Activated naive CD8-positive, alpha-beta T cell treated with anti-CD3 and anti-CD28 coated beads, Interleukin-2, amount 10 ng/mL, durations not matched to agents 7 days and 5 days (primary cell): ENCODE results near the gene GALNT16. TPM values are rescaled to one million over a fixed set of nuclear protein-coding genes. Genes with fewer than 3 reads are reported as not detected.

ENCODE experiments used
- ATAC-seq: fragments of 150-1000 bp; cut with Tn5 transposase; one replicate; pipeline ENCODE4 v1.10.0; 2021; ENCODE audit warnings: low read depth, moderate library complexity
- POLR2A ChIA-PET: fragments of 350-600 bp; sonication (Branson Sonifier 250); formaldehyde crosslinking; loops from one replicate; lab custom pipeline; 2021; ENCODE audit warnings: antibody characterized with exemption; lab: Charles Lee
- DNase-seq: peaks from one replicate; pipeline ENCODE4 v3.0.0; 2021
- H3K27ac Mint-ChIP-seq: one replicate; pipeline ENCODE4 v1.8.0; 2022; ENCODE audit warnings: mild to moderate bottlenecking, mixed read lengths
- H3K27me3 Mint-ChIP-seq: one replicate; pipeline ENCODE4 v1.8.0; 2022; ENCODE audit warnings: mild to moderate bottlenecking, moderate library complexity, mixed read lengths
- H3K36me3 Mint-ChIP-seq: one replicate; pipeline ENCODE4 v1.8.0; 2021; ENCODE audit warnings: mild to moderate bottlenecking, mixed read lengths
- H3K4me1 Mint-ChIP-seq: one replicate; pipeline ENCODE4 v1.8.0; 2021; ENCODE audit warnings: mixed read lengths
- H3K4me3 Mint-ChIP-seq: one replicate; pipeline ENCODE4 v1.8.0; 2022; ENCODE audit warnings: mild to moderate bottlenecking, moderate library complexity, mixed read lengths
- H3K9me3 Mint-ChIP-seq: one replicate; pipeline ENCODE4 v1.8.0; 2021; ENCODE audit warnings: mixed read lengths
- total RNA-seq, 2 experiments: library from RNA; stranded (reverse); gene quantifications; one replicate each; pipeline ENCODE4 v1.2.3, GENCODE V29; 2021

The GALNT16 gene
- total RNA-seq, 2 experiments from 2014 or later = not detected

DNA sequence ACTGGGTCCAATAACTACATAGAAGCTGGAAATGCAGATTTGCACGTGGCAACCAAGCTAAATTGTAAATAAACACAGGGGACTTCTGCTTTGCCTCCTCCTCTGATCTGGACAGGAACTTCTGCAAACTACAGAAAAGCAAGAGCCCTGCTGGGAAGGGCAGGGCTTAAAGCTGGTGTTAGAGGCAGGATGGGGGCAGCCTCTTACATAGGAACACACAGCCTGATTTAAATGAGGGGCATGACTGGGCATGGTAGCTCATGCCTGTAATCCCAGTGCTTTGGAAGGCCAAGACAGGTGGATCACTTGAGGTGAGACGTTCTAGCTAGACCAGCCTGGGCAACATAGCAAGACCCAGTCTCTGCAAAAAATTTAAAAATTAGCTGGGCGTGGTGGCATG lies 91.4 kb downstream of the GALNT16 start:
- Mint-ChIP-seq H3K27ac (no peak overlapping the region), H3K27me3 (peaks cover 8% of the 10 kb centered on the region), H3K36me3 (no peaks in the 10 kb centered on the region), H3K4me1 (peaks cover 10% of the 10 kb centered on the region), H3K9me3 (no peaks in the 10 kb centered on the region), H3K4me3 (no peak overlapping the region)
- POLR2A ChIA-PET = no interaction called here
- DNase-seq (no peak), ATAC-seq (no peak)

- Mint-ChIP-seq H3K27me3 (peaks cover 8% of the 10 kb centered on the region), H3K9me3 (no peaks in the 10 kb centered on the region), H3K4me1 (peaks cover 10% of the 10 kb centered on the region), H3K36me3 (no peaks in the 10 kb centered on the region), H3K4me3 (no peak overlapping the region), H3K27ac (no peak overlapping the region)
- DNase-seq = no peak
- no peak for ATAC-seq
- POLR2A ChIA-PET = no interaction called here
Observed at GRCh38 chr14:69351911-69352310, 92.0 kb downstream of the GALNT16 start.

DNA sequence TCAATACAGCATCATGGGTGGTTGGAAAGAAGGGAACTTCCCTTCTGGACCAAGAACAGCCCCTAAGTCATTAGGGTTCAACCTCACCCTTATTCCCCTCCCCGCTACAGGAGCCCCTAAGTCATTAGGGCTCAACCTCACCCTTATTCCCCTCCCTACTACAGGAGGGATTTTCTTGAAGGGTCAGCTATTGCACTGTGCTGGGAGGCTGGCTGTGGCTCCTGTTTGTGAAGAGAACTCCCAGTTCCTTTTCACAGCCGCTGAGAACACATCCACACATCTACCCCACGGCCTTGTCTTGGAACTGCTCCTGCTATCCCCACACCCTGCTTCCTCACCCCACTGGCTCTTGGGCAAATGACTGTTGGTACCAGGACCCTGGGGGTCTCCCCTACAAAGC lies 93.2 kb downstream of the GALNT16 start:
- Mint-ChIP-seq H3K4me3 (no peak overlapping the region), H3K4me1 (peaks cover 12% of the 10 kb centered on the region), H3K27ac (peak overlapping the region; percentile 59), H3K36me3 (no peaks in the 10 kb centered on the region), H3K9me3 (no peaks in the 10 kb centered on the region), H3K27me3 (peaks cover 3% of the 10 kb centered on the region)
- no peak for DNase-seq
- POLR2A ChIA-PET = no interaction called here
- ATAC-seq = no peak

- no peaks in the 10 kb centered on the region for H3K9me3 Mint-ChIP-seq
- peak overlapping the region; percentile 91 for H3K27ac Mint-ChIP-seq
- H3K4me3 Mint-ChIP-seq = peak overlapping the region; percentile 26
- peaks cover 17% of the 10 kb centered on the region for H3K4me1 Mint-ChIP-seq
- no peaks in the 10 kb centered on the region for H3K36me3 Mint-ChIP-seq
- POLR2A ChIA-PET = interaction anchor here (0.8 to 1.9 kb wide), 3 partner anchors 14 to 44 kb away, joined by 3 to 10 read pairs (median 6); partner anchors contain the start of genes ERH and SLC39A9
- peaks cover 2% of the 10 kb centered on the region for H3K27me3 Mint-ChIP-seq
- peak; percentile 68 for DNase-seq
- peak; percentile 88 for ATAC-seq
Observed at GRCh38 chr14:69354383-69355153, 94.6 kb downstream of the GALNT16 start.

DNA sequence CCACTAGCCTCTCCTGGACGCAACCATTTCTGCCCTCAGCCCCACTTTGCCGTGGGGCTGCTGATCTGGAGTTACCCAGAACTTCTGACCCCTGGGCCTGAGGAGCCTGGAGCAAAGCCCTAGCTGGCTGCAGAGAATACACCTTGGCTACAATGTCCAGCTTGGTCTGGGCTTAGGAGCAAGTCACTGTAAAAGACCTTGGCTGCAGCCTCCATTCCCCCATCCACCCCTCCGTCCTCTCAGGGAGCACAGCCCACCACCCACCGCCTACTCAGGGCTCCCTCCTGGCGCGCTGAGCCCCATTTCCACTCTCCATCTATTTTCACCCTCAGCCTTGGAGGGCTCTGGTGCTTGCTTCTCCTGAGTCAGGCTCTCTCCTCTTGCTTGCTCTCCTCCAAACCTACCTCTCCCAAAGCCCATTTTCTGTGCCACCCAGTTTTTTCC lies 95.2 kb downstream of the GALNT16 start:
- DNase-seq = no peak
- Mint-ChIP-seq H3K36me3 (no peaks in the 10 kb centered on the region), H3K4me3 (peak overlapping the region; percentile 26), H3K9me3 (no peaks in the 10 kb centered on the region), H3K27ac (peak overlapping the region; percentile 44), H3K27me3 (peaks cover 4% of the 10 kb centered on the region), H3K4me1 (peaks cover 17% of the 10 kb centered on the region)
- POLR2A ChIA-PET = interaction anchor here (0.8 to 1.9 kb wide), 3 partner anchors 13 to 43 kb away, joined by 3 to 10 read pairs (median 6); partner anchors contain the start of genes ERH and SLC39A9
- ATAC-seq = no peak

- Mint-ChIP-seq H3K27ac (no peak overlapping the region), H3K4me3 (no peak overlapping the region)
- POLR2A ChIA-PET = interaction anchor here (1.9 kb wide), 1 partner anchor 21 kb away, joined by 6 read pairs; no protein-coding TSS in a partner anchor
Observed at GRCh38 chr14:69355607-69356281, 95.8 kb downstream of the GALNT16 start.

DNA sequence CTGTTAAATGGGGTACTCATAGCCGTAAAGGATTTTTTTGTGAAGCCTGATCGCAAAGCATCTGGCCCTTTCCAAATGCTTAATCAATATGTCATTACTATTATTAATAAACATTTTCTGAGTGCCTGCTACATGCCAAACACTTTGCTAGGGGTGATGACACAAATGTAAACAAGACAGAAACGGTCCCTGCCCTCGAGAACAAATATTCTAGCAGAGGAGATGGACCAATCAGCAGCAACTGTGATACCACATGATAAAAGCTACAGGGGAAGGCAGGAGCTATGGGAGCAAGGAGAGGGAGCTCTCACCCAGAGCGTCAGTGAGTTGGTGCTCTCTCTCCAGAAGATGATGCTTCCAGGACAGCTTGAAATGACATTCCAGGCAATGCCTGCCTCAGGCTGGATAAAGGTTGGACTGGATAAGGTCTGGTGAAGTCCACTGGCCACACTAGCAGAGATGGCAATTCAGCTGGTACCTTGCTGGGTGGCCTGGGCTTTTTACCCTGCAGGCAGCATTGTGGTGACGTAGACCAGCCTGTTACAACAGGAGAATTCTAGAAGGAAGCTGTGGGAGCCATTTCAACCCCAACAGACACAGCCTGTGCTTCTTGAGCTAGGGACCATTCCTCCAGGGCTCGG lies 97.1 kb downstream of the GALNT16 start:
- H3K36me3 Mint-ChIP-seq = no peaks in the 10 kb centered on the region
- POLR2A ChIA-PET = interaction anchor here (1.1 kb wide), 1 partner anchor 42 kb away, joined by 3 read pairs; the partner anchor contains the start of gene SLC39A9
- H3K27ac Mint-ChIP-seq = no peak overlapping the region

More at GRCh38 chr14:69355607-69356281, 95.8 kb downstream of the GALNT16 start:
- Mint-ChIP-seq H3K27me3 (peaks cover 8% of the 10 kb centered on the region), H3K36me3 (no peaks in the 10 kb centered on the region), H3K9me3 (no peaks in the 10 kb centered on the region), H3K4me1 (peaks cover 17% of the 10 kb centered on the region)
- no peak for ATAC-seq
- no peak for DNase-seq

DNA sequence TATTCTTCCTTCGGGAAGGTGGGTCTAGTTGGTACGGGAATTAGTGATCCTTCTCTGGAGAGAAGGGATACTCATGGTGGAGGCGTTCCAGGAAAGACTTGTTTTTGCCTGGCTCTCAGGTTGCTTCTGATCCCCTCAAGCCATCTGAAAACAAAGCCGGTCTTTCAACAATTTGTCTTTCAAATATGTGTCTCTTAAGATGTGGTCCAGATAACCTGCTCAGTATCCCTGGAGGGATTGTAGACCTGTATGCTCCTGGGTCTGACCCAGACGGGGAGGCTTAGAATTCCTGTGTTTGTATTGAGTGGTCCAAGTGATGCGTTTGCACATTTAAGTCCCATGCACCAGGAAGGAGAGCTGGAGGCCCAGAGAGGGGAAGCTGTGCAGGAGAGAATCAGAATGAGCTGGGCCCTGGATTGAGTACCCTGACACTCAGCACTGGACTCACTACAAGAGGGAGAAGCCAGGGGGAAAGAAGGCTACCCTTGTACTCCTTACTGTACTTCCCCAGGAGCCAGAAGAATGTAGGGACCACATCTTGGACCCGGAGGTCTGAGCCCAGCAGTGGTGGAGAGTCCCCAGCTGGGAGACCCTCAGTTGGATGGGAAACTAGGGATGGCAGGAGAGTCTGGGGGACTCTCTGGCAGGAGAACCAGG lies 97.7 kb downstream of the GALNT16 start:
- POLR2A ChIA-PET = interaction anchor here (1.1 kb wide), 1 partner anchor 41 kb away, joined by 3 read pairs; the partner anchor contains the start of gene SLC39A9
- H3K27me3 Mint-ChIP-seq = peaks cover 8% of the 10 kb centered on the region
- no peaks in the 10 kb centered on the region for H3K9me3 Mint-ChIP-seq
- ATAC-seq (no peak), DNase-seq (no peak)
- H3K36me3 Mint-ChIP-seq = no peaks in the 10 kb centered on the region
- no peak overlapping the region for H3K27ac Mint-ChIP-seq
- H3K4me3 Mint-ChIP-seq = no peak overlapping the region
- peaks cover 17% of the 10 kb centered on the region for H3K4me1 Mint-ChIP-seq

More for the DNA sequence above, 97.1 kb downstream of the GALNT16 start:
- Mint-ChIP-seq H3K27me3 (peaks cover 8% of the 10 kb centered on the region), H3K4me3 (no peak overlapping the region), H3K4me1 (peaks cover 17% of the 10 kb centered on the region), H3K9me3 (no peaks in the 10 kb centered on the region)
- ATAC-seq (no peak), DNase-seq (no peak)

- peak; percentile 22 for ATAC-seq
- no peak overlapping the region for H3K27ac Mint-ChIP-seq
- peaks cover 8% of the 10 kb centered on the region for H3K27me3 Mint-ChIP-seq
- DNase-seq = no peak
- POLR2A ChIA-PET = interaction anchor here (1.1 kb wide), 1 partner anchor 40 kb away, joined by 3 read pairs; the partner anchor contains the start of gene SLC39A9
- H3K4me3 Mint-ChIP-seq = no peak overlapping the region
- no peaks in the 10 kb centered on the region for H3K9me3 Mint-ChIP-seq
- peaks cover 17% of the 10 kb centered on the region for H3K4me1 Mint-ChIP-seq
- no peaks in the 10 kb centered on the region for H3K36me3 Mint-ChIP-seq
Observed at GRCh38 chr14:69358233-69358963, 98.4 kb downstream of the GALNT16 start.

GRCh38 chr14:69358966-69359365 lies 99.0 kb downstream of the GALNT16 start:
- POLR2A ChIA-PET = no interaction called here
- no peak for ATAC-seq
- Mint-ChIP-seq H3K27ac (no peak overlapping the region), H3K4me1 (peaks cover 17% of the 10 kb centered on the region), H3K4me3 (no peak overlapping the region), H3K27me3 (peaks cover 8% of the 10 kb centered on the region), H3K9me3 (no peaks in the 10 kb centered on the region), H3K36me3 (no peaks in the 10 kb centered on the region)
- DNase-seq = no peak

GRCh38 chr14:69360438-69361108 lies 100.6 kb downstream of the GALNT16 start:
- Mint-ChIP-seq H3K27me3 (peaks cover 8% of the 10 kb centered on the region), H3K9me3 (no peaks in the 10 kb centered on the region)

GRCh38 chr14:69363055-69363454 lies 103.1 kb downstream of the GALNT16 start:
- H3K27me3 Mint-ChIP-seq = peaks cover 5% of the 10 kb centered on the region
- ATAC-seq (no peak), DNase-seq (no peak)
- H3K4me3 Mint-ChIP-seq = no peak overlapping the region
- no peak overlapping the region for H3K27ac Mint-ChIP-seq
- peaks cover 5% of the 10 kb centered on the region for H3K4me1 Mint-ChIP-seq
- H3K36me3 Mint-ChIP-seq = no peaks in the 10 kb centered on the region
- POLR2A ChIA-PET = no interaction called here
- H3K9me3 Mint-ChIP-seq = no peaks in the 10 kb centered on the region

More at GRCh38 chr14:69360438-69361108, 100.6 kb downstream of the GALNT16 start:
- no peak for DNase-seq
- POLR2A ChIA-PET = interaction anchor here (1.3 kb wide), 1 partner anchor 406 kb away, joined by 4 read pairs; the partner anchor contains the start of gene SRSF5
- H3K4me1 Mint-ChIP-seq = peaks cover 7% of the 10 kb centered on the region
- H3K4me3 Mint-ChIP-seq = no peak overlapping the region
- H3K27ac Mint-ChIP-seq = no peak overlapping the region
- H3K36me3 Mint-ChIP-seq = no peaks in the 10 kb centered on the region
- ATAC-seq = no peak
